H1 (cell line): ENCODE results near the gene SPINK4. TPM values are rescaled to one million over a fixed set of nuclear protein-coding genes. Genes with fewer than 3 reads are reported as not detected.

ENCODE experiments used
- CTCF ChIA-PET: fragments of 300-600 bp; sonication (Branson Sonifier 250); formaldehyde crosslinking; loops from one replicate; lab custom pipeline; 2021; ENCODE audit not compliant: partially characterized antibody; lab: Charles Lee
- POLR2A ChIA-PET: fragments of 300-600 bp; sonication (Branson Sonifier 250); formaldehyde crosslinking; loops from one replicate; lab custom pipeline; 2021; ENCODE audit warnings: inconsistent platforms; ENCODE audit not compliant: partially characterized antibody; lab: Charles Lee
- DNase-seq, 2 experiments: peaks; one replicate each; pipeline versions ENCODE4 v3.0.0 to v3.0.0-alpha.2; 2010 to 2022; ENCODE audit warnings: low spot score in 2 of 2, low read depth in 1 of 2, mixed read lengths in 1 of 2
- FAIRE-seq: peaks from 2 replicates; lab custom pipeline; 2011; peaks lifted over from hg19 to GRCh38; lab: Jason Lieb, UNC
- H2AFZ ChIP-seq: 2 replicates; pipeline ENCODE4 v1.8.1; 2012; ENCODE audit warnings: low read length, inconsistent platforms
- H2AK5ac ChIP-seq: 2 replicates; pipeline ENCODE4 v1.6.1; 2013; ENCODE audit warnings: low read depth, low read length
- H2BK120ac ChIP-seq: replicated peaks from 2 replicates; pipeline ENCODE3; 2013; ENCODE audit warnings: low read depth, low read length, inconsistent platforms
- H2BK12ac ChIP-seq: 2 replicates; pipeline ENCODE4 v1.6.1; 2013; ENCODE audit warnings: low read depth, low read length
- H2BK15ac ChIP-seq: 2 replicates; pipeline ENCODE4 v1.6.1; 2013; ENCODE audit warnings: low read length
- H2BK20ac ChIP-seq: 2 replicates; pipeline ENCODE4 v1.6.1; 2013; ENCODE audit warnings: low read length
- H2BK5ac ChIP-seq: 2 replicates; pipeline ENCODE4 v1.6.1; 2013; ENCODE audit warnings: low read depth, low read length
- H3K14ac ChIP-seq: 2 replicates; pipeline ENCODE4 v1.6.1; 2013; ENCODE audit warnings: inconsistent platforms; ENCODE audit not compliant: insufficient read length
- H3K18ac ChIP-seq: 2 replicates; pipeline ENCODE4 v1.6.1; 2013; ENCODE audit warnings: low read length; ENCODE audit errors: extremely low read depth
- H3K23ac ChIP-seq: 2 replicates; pipeline ENCODE4 v1.6.1; 2013; ENCODE audit warnings: inconsistent platforms; ENCODE audit not compliant: insufficient read length
- H3K23me2 ChIP-seq: 2 replicates; pipeline ENCODE4 v1.6.1; 2013; ENCODE audit warnings: low read depth, low read length
- H3K27ac ChIP-seq: 2 replicates; pipeline ENCODE4 v1.6.1; 2011; ENCODE audit warnings: low read depth, low read length, inconsistent platforms
- H3K27me3 ChIP-seq, 4 experiments: replicated peaks in 1 of 4; 1 replicate in 1 of 4; 2 replicates in 3 of 4; pipeline versions ENCODE4 v1.6.1 to v1.8.1; 2011 to 2013; ENCODE audit warnings: low read length in 3 of 4, mild to moderate bottlenecking in 3 of 4, inconsistent platforms in 2 of 4, mixed read lengths in 2 of 4, moderate library complexity in 1 of 4; ENCODE audit not compliant: control insufficient read depth in 3 of 4, insufficient read depth in 3 of 4; ENCODE audit errors: extremely low read depth in 1 of 4
- H3K36me3 ChIP-seq, 4 experiments: 2 replicates each; pipeline versions ENCODE4 v1.6.1 to v1.8.1; 2011 to 2013; ENCODE audit warnings: mild to moderate bottlenecking in 4 of 4, low read length in 3 of 4, moderate library complexity in 2 of 4, control low read depth in 1 of 4, inconsistent platforms in 1 of 4; ENCODE audit not compliant: insufficient read depth in 4 of 4, control insufficient read depth in 2 of 4
- H3K4ac ChIP-seq: replicated peaks from 2 replicates; pipeline ENCODE3; 2013; ENCODE audit warnings: low read length, low read depth, mixed read lengths, inconsistent platforms; ENCODE audit not compliant: insufficient read length
- H3K4me1 ChIP-seq, 4 experiments: replicated peaks in 1 of 4; 1 replicate in 1 of 4; 2 replicates in 3 of 4; pipeline versions ENCODE4 v1.6.1 to v1.8.1; 2011 to 2013; ENCODE audit warnings: low read length in 3 of 4, inconsistent platforms in 2 of 4, mixed read lengths in 1 of 4; ENCODE audit not compliant: insufficient read depth in 4 of 4, control insufficient read depth in 3 of 4
- H3K4me2 ChIP-seq, 2 experiments: 2 replicates each; pipeline versions ENCODE4 v1.6.1 to v1.8.1; 2011 to 2013; ENCODE audit warnings: low read depth in 2 of 2, low read length in 2 of 2, control low read depth in 1 of 2, inconsistent platforms in 1 of 2, mild to moderate bottlenecking in 1 of 2; ENCODE audit not compliant: insufficient read depth in 1 of 2
- H3K4me3 ChIP-seq, 4 experiments: fragments of 200-600, 300-600 bp in 1 of 4; sonication (generic), shearing (Covaris generic), sonication (Bioruptor Twin) in 1 of 4; 2 replicates each; pipeline versions ENCODE4 v1.5.1 to v1.8.1; 2011 to 2016; ENCODE audit warnings: low read length in 4 of 4, low read depth in 3 of 4, control low read depth in 2 of 4, inconsistent platforms in 2 of 4, mild to moderate bottlenecking in 2 of 4, mixed read lengths in 1 of 4, moderate library complexity in 1 of 4; ENCODE audit not compliant: insufficient read depth in 2 of 4; ENCODE audit errors: extremely low read depth in 1 of 4
- H3K56ac ChIP-seq: replicated peaks from 2 replicates; pipeline ENCODE3; 2013; ENCODE audit warnings: low read depth, mild to moderate bottlenecking, mixed read lengths, low read length, inconsistent platforms; ENCODE audit not compliant: insufficient read length
- H3K79me1 ChIP-seq: 2 replicates; pipeline ENCODE4 v1.6.1; 2013; ENCODE audit warnings: low read depth, low read length, control low read depth
- H3K79me2 ChIP-seq, 2 experiments: 2 replicates each; pipeline versions ENCODE4 v1.6.1 to v1.8.1; 2012 to 2013; ENCODE audit warnings: low read length in 2 of 2, mild to moderate bottlenecking in 2 of 2, inconsistent platforms in 1 of 2; ENCODE audit not compliant: insufficient read depth in 2 of 2, control insufficient read depth in 1 of 2
- H3K9ac ChIP-seq, 4 experiments: replicated peaks in 1 of 4; 1 replicate in 1 of 4; 2 replicates in 3 of 4; pipeline versions ENCODE4 v1.6.1 to v1.8.1; 2011 to 2013; ENCODE audit warnings: low read depth in 3 of 4, low read length in 3 of 4, control low read depth in 2 of 4, mild to moderate bottlenecking in 2 of 4, moderate library complexity in 2 of 4, inconsistent platforms in 1 of 4; ENCODE audit errors: extremely low read depth in 1 of 4
- H3K9me3 ChIP-seq, 2 experiments: 2 replicates each; pipeline versions ENCODE4 v1.6.1 to v1.8.1; 2012 to 2013; ENCODE audit warnings: mild to moderate bottlenecking in 2 of 2, moderate library complexity in 2 of 2, control low read depth in 1 of 2, inconsistent platforms in 1 of 2, low read depth in 1 of 2, low read length in 1 of 2, mixed read lengths in 1 of 2; ENCODE audit not compliant: insufficient read depth in 2 of 2
- H4K20me1 ChIP-seq, 2 experiments: replicated peaks in 1 of 2; 2 replicates each; pipeline versions ENCODE3 to v1.8.1; 2011 to 2013; ENCODE audit warnings: inconsistent platforms in 2 of 2, low read length in 2 of 2, mild to moderate bottlenecking in 1 of 2; ENCODE audit not compliant: insufficient read depth in 2 of 2, control insufficient read depth in 1 of 2
- H4K5ac ChIP-seq: 2 replicates; pipeline ENCODE4 v1.6.1; 2013; ENCODE audit warnings: low read length, low read depth, mixed read lengths, inconsistent platforms; ENCODE audit not compliant: insufficient read length
- H4K8ac ChIP-seq: 2 replicates; pipeline ENCODE4 v1.8.0; 2013; ENCODE audit warnings: mild to moderate bottlenecking, moderate library complexity, low read length, inconsistent platforms; ENCODE audit not compliant: insufficient read depth; ENCODE audit errors: extremely low read depth
- H4K91ac ChIP-seq: replicated peaks from 2 replicates; pipeline ENCODE3; 2013; ENCODE audit warnings: low read length, mixed read lengths, inconsistent platforms; ENCODE audit not compliant: insufficient read length
- CHD2 ChIP-seq: IDR thresholded peaks from 2 replicates; pipeline ENCODE4 v1.6.1; 2012; ENCODE audit warnings: low read length, improper control_type of control experiment
- EP300 ChIP-seq, 2 experiments: IDR thresholded peaks; 1 replicate in 1 of 2; 2 replicates in 1 of 2; pipeline ENCODE4 v1.6.1; 2011 to 2012; ENCODE audit warnings: low read depth in 2 of 2, low read length in 2 of 2, mild to moderate bottlenecking in 2 of 2, borderline replicate concordance in 1 of 2, inconsistent platforms in 1 of 2, moderate library complexity in 1 of 2
- HDAC2 ChIP-seq, 2 experiments: fragments of 300-600 bp in 1 of 2; sonication (generic) in 1 of 2; IDR thresholded peaks; 2 replicates each; pipeline ENCODE4 v1.6.1; 2011 to 2012; ENCODE audit warnings: low read depth in 2 of 2, low read length in 2 of 2, mild to moderate bottlenecking in 2 of 2, moderate library complexity in 2 of 2, borderline replicate concordance in 1 of 2, inconsistent platforms in 1 of 2
- NRF1 ChIP-seq: IDR thresholded peaks from 2 replicates; pipeline ENCODE4 v1.6.1; 2011; ENCODE audit warnings: mild to moderate bottlenecking, low read depth, low read length, improper control_type of control experiment
- POLR2AphosphoS5 ChIP-seq: IDR thresholded peaks from 2 replicates; pipeline ENCODE4 v1.6.1; 2011; ENCODE audit warnings: low read depth, low read length
- TEAD4 ChIP-seq: IDR thresholded peaks from 2 replicates; pipeline ENCODE4 v1.6.1; 2012; ENCODE audit warnings: low read depth, low read length, inconsistent platforms, mixed read lengths
- WGBS, 2 experiments: shearing (Covaris generic) in 1 of 2; methylation state at CpG; one replicate each; pipeline versions ENCODE4 v1.1.6 to v1.1.7; 2013 to 2015; ENCODE audit warnings: low lambda C conversion rate in 2 of 2, mixed read lengths in 2 of 2, inconsistent platforms in 1 of 2, low coverage in 1 of 2, missing lambda C conversion rate in 1 of 2; ENCODE audit not compliant: insufficient replicate concordance in 2 of 2, insufficient coverage in 1 of 2, insufficient read length in 1 of 2; ENCODE audit errors: extremely low coverage in 1 of 2, missing lambda C conversion rate in 1 of 2; 5-methylcytosine and 5-hydroxymethylcytosine counted together
- polyA plus RNA-seq, 7 experiments: library from polyadenylated mRNA; depleted of rRNA in 3 of 7; stranded (reverse) in 5 of 7; unstranded in 2 of 7; fragments of >200 nt in 5 of 7; fragments of 200-250 nt in 2 of 7; gene quantifications; 1 replicate in 5 of 7; 2 replicates in 1 of 7; 4 replicates in 1 of 7; pipeline versions ENCODE4 v1.2.1 to v1.2.3, GENCODE V29; 2011 to 2013; ENCODE audit warnings: missing spikeins in 2 of 7, mixed read lengths in 2 of 7
- total RNA-seq: library from RNA; stranded (reverse); fragmentation: NEBNext Ultra II Directional; extraction: Animal tissue kit (Norgen Biotek cat#: 25700); gene quantifications from 2 replicates; pipeline ENCODE4 v1.2.1, GENCODE V29; 2021

Gene SPINK4
- total and polyA plus RNA-seq, 2 of the 8 experiments (the other 6 are each of a cell fraction or from before 2014, with no cell fraction given): not detected

DNA sequence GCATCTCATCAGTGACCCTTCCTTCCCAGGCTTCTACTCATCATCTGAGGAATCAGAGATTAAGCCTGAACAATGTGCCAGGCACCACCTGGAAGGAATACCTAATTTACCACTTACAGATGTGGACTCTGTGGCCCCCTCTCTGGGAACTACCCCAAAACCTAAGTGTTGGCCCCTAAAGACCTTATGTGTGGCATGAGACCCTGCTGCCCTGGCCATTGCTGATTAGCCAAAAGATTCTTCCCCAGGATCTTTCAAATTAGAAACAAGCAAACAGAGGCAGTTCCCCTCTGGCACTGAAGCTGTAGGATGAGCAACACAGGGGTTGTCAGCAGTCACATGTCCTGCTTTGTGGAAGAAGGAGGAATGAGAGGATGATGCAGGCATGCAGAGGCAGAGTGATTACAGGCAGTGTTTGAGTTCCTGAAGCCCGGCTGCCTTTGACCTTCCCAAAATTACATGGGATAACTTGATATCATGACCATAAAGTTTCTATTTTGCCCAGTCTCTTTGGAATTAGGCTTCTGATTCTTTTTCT is 10.6 kb downstream of the SPINK4 start:
- no peak overlapping the region for H3K27ac ChIP-seq
- H3K79me1 ChIP-seq: no peaks in the 10 kb centered on the region
- peaks cover 16 to 28% (median 24%) of the 10 kb centered on the region in 4 experiments for H3K36me3 ChIP-seq
- H3K27me3 ChIP-seq: no peaks in the 10 kb centered on the region
- no peak overlapping the region for H3K14ac ChIP-seq
- H3K56ac ChIP-seq: no peak overlapping the region
- no peak overlapping the region for H2BK20ac ChIP-seq
- no peak overlapping the region for H2AFZ ChIP-seq
- H3K23ac ChIP-seq: no peak overlapping the region
- H3K9me3 ChIP-seq: no peaks in the 10 kb centered on the region
- WGBS, 2 experiments: 100% methylated on average over 1 of the region's 1 CpG; no CpG with 5 or more reads in 1 of the 2 experiments
- no peak overlapping the region for H2BK120ac ChIP-seq
- no peak overlapping the region for H3K18ac ChIP-seq
- H3K4ac ChIP-seq: no peak overlapping the region
- no peaks in the 10 kb centered on the region for H3K79me2 ChIP-seq
- H4K8ac ChIP-seq: no peak overlapping the region
- POLR2A ChIA-PET: interaction anchor here (0.7 to 1.3 kb wide), 4 partner anchors 11 to 46 kb away, joined by 3 to 4 read pairs (median 3); partner anchors contain the start of genes NFX1 and SPINK4
- FAIRE-seq (no peak), DNase-seq (no peak)
- H4K5ac ChIP-seq: no peak overlapping the region
- no peak overlapping the region for H3K4me2 ChIP-seq
- H2BK15ac ChIP-seq: no peak overlapping the region
- H2BK5ac ChIP-seq: no peak overlapping the region
- no peak overlapping the region for H3K9ac ChIP-seq
- H3K4me1 ChIP-seq: no peaks in the 10 kb centered on the region
- no peaks in the 10 kb centered on the region; the same call in 1 of the 2 replicates for H3K23me2 ChIP-seq
- peaks cover 2% of the 10 kb centered on the region in 2 experiments for H4K20me1 ChIP-seq
- no peak overlapping the region for H2BK12ac ChIP-seq
- H3K4me3 ChIP-seq: no peak overlapping the region
- no peak overlapping the region for H2AK5ac ChIP-seq
- H4K91ac ChIP-seq: no peak overlapping the region
- TF ChIP-seq HDAC2 (IDR thresholded peaks at IDR 0.05; ENCODE audit: borderline replicate concordance in 1 of 2, low read depth in 2 of 2, low read length in 2 of 2) (no peak), POLR2AphosphoS5 (no peak), EP300 (IDR thresholded peaks at IDR 0.05; ENCODE audit: borderline replicate concordance in 1 of 2, low read depth in 2 of 2, low read length in 2 of 2) (no peak), TEAD4 (no peak), NRF1 (no peak), CHD2 (no peak)
- TF ChIP-seq, all 59 proteins: peak for 0
- CTCF ChIA-PET: interaction anchor here (1.1 kb wide), 1 partner anchor 15 kb away, joined by 3 read pairs; no protein-coding TSS in a partner anchor
